NCI-H2196 (cell line): ENCODE results near the gene METTL22.
A peak's percentile ranks its signal among the peaks of the same experiment; 100 is the strongest.

ENCODE experiments used
- DNase-seq: peaks from one replicate; lab custom pipeline; 2025; ENCODE audit not compliant: unreplicated experiment; lab: John Stamatoyannopoulos, UW

The METTL22 gene, protein sequence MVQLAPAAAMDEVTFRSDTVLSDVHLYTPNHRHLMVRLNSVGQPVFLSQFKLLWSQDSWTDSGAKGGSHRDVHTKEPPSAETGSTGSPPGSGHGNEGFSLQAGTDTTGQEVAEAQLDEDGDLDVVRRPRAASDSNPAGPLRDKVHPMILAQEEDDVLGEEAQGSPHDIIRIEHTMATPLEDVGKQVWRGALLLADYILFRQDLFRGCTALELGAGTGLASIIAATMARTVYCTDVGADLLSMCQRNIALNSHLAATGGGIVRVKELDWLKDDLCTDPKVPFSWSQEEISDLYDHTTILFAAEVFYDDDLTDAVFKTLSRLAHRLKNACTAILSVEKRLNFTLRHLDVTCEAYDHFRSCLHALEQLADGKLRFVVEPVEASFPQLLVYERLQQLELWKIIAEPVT

DNA sequence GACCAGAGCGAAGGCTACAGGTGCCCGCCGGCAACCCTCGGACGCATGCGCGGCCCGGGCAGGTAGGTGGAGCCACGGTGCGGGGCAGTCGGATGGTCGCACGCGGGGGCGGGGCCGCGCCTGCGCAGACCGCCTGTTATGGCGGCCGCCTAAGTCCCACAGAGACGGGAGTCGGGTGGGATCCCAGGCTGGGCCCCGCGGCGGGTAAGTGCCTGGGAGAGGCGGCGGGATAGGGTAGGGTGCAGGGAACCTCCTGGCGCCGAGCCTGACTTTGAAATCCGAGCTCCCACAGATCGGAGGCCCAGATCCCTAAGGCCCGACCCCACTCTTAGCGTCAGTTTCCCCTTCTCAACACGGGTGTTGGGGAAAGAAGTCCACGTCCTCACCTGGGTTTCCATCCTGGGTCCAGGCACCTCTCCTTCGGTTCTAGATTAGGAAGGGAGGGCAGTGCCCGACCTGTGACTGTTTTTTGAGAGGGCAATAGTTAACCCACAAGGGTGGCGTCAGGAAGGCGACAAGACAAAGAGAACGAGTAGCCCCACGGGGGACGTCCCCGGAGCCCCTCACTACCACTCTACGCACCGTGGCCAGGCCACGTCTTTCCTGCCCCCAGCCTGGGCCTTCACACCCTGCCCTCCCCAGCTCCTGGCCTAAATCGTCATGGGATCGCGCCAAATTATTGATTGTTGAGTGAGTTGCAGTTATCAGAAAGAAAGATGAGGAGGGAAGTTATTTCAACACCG lies at the start of gene METTL22:
TSS of gene METTL22 (plus strand) at position 127 of the 743 bp plus-strand sequence. CDS start 3,968 bp downstream, outside the sequence.
- peak; percentile 94 for DNase-seq

DNA sequence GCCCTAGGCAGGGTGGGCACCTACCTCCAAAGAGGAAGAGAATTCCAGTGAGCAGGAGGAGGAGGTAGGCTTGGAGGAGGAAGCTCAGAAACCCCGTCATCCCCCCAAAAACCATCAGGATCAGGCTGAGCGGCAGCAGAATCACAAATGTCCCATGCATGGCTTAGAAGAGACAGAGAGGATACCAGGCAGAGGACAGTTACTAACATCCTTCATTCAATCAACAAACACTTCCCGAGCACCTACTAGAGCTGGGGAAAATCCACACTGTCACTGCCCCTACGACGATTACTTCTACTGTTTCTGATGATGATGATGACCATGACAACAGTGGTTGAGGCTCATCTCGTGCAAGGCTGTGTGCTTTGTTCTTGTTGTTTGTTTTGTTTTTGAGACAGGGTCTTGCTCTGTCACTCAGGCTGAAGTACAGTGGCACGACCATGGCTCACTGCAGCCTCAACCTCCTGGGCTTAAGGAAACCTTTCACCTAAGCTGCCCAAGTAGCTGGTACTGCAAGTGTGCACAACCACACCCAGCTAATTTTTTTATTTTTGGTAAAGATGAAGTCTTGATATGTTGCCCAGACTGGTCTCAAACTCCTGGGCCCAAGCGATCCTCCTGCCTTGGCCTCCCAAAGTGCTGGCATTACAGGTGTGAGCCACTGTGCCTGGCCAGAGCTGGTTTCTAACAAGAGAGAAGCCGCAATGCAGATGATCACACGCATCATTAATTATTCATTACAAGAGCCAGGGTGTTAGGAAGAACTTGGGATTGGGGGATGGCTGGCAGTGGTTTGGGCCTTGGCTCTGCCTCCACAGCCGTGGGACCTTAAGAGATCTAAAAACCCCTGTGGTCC lies 49.2 kb upstream of the METTL22 start:
- no peak for DNase-seq

DNA sequence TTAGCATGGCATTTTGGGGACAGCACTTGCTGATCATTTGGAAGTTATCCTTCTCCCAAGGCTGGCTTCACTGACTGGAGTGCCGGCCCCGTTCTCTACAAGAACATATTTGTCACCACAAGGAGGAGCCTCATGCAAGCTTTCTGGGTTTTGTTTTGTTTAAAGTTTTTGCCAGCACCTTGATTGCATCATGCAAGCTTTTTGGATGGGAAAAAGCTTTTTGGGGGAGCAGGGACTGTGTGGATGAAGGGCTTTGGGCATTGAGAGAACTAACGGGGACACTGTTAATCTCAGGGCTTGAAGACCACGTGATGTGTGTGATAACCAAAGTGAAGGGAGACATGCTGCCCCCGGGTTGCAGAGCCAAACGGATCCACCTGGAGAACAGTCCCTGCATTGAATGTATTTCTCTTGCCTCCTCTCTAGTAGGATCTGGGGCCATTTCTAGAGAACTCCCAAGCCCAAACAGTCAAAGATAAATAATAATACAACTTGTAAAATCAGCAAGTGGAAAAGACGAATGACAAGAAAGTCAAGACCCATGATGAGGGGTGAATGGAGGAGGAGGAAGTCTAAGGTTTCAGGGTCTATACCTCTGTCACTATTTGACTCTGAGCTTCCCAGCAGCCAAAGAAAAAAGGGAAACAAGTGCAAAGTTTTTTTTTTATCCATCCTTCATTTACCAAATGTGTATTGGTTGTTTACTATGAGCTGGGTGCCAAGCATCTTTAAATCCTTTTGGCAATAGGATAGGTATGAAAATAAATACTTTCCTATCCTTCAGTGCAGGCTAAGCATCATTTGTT lies 48.4 kb upstream of the METTL22 start:
- DNase-seq, result no peak

DNA sequence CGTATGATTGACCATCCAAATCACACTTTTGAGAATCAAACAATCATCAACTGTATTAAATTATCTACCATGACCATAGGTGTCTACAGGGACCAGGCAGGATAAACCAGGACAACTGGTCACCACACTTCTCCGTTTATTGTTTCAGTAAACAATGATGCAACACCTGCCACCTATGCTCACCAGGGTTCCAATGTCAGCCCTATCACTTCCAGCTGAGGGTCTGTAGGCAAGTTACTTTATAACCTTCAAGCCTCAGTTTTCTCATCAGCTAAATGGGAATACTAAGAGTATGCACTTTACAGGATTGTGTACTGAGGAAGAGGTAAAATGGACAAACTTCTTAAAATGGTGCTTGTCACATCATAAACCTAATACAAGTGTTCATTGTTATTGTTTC lies 46.1 kb upstream of the METTL22 start:
- DNase-seq, result no peak

DNA sequence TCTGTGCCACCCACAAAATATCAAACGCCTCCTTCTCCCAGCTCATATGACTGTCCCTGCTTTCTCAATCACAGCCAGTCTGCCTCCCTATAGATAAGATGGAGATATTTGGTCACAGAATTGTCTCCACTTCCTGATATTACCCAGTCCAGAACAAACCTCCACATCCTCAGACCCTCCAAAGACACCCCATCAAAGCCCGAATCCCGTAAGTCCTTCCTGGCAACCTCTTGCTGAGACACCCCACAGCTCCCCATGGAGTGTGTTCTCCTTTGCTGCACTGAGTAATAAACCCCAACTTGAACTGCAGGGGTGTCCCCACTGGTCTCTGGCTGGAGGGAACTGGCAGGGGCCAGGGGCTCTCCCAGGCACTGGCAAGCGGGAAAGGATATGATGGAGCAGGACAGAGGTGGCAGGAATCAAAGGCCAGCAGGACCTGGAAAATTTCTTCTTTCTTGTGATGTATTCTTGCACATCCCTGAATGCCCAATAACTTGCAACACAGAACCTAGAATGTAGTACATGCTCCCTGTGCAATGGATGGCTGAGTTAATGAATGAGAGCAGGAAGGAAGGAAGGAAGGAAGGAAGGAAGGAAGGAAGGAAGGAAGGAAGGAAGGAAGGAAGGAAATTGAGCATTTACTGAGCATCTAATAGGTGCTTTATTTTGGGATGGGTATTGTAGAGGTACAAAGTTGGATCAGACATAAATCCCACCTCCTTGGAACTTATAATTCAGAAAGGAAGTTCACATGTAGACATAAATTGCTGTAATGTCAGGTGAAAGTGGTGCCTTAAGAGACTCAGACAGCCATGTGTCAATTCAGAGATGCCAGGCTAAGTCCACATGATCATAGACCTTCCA lies 45.1 kb upstream of the METTL22 start:
- no peak for DNase-seq

DNA sequence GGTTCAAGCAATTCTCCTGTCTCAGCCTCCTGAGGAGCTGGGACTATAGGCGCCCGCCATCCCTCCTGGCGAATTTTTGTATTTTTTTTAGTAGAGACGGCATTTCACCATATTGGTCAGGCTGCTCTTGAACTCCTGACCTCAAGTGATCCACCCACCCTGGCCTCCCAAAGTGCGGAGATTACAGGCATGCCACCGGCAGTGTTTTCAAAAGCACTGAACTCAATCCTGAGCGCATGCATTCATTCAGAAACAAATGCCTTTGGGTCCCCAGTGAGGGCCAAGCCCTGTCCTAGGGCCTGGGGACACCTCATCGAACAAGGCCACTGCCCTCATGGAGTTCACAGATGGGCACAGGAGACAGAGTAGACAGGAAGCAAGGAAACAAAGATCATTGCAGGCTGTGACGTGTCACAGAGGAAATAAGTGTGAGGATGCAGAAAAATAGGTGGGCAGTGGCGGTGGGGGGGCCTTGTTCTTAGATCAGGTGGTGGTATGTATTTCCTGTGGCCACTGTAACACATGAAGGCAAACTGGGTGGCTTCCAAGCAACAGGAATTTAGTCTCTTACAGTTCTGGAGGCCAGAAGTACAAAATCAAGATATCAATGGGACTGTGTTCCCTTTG lies 43.7 kb upstream of the METTL22 start:
- DNase-seq, result no peak

DNA sequence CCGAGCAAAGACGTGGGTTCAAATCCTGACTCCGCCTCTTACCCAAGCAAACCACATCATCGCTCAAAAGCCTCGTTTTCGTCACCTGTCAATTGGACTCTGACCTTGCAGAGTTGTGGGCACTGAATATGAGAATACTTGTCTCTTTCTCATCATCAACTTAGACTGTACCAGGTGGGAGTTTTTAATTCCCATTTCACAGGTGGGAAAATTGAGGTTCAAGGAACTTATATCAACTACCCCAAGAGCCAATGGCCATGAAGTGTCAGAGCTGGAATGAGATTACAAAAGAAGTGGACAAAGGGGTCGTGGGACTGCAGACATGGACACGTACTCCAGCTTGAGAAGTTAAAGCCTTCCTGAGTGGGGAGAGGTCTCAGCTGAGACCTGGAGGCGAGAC lies 41.9 kb upstream of the METTL22 start:
- no peak for DNase-seq

DNA sequence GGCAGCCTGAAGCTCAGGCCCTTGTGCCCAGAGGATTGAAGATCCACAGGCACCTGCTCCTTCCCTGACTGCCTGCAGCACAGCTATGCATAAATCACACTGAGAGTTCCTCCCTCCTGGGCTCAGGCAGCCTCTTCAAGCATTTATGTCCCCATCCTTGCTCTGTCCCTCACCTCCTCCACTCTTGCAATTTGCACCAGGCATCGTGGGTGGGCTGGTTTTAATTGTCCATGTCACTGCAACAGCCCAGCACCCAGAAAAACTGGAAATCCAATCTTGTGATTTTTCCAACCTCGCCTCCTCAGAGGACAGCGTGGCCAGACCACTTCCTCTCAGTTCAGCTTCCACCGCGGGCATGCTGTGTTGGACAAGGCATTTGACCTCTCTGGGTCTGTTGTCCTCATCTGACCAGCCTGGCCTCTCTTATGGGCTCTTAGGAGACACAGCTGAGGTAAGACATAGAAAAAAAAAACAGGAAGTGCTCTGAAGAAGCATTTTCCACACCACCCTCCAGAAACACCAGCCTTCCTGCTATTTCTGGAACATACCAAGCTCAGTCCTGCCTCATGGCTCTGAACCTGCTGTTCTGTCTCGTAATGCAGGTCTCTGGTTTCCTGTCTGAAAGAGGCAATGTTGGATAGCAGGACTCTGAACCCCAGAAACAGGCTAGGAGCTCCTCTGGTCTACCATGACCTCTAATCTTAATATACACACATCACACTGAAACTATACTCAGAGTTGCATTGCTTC lies 39.5 kb upstream of the METTL22 start:
- no peak for DNase-seq

DNA sequence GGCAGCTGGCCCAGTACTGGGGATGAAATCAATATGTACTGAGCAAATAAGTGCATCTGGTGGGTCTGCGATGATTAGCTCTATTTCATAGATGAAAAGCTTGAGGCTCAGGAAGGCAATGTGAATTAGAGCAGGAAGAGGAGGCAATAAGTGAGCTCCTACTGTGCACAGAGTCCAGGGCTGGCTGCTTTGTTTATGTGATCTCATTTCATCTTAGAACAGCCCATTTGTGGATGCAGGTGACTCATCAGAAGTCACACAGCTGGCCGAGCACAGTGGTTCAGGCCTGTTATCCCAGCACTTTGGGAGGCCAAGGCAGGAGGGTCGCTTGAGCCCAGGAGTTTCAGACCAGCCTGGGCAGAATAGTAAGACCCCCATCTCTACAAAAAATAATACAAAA lies 38.3 kb upstream of the METTL22 start:
- no peak for DNase-seq

DNA sequence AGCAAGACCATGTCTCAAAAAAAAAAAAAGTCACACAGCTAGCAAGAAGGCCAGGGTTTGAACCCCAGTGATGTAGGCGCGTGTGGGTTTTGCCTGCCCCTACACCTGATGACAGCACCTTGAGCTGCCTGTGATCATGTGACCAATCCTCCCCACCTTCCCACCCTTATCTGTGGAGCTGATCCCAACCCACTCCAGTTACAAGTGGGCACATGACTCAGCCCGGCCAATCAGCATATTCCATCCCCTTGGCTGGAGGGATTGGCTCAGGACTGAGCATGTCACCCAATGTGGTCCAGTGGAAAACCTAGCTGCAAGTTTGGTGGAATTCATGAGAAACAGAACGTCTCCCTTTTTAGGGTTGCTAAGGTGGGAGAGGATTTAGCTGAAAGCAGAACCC lies 37.8 kb upstream of the METTL22 start:
- no peak for DNase-seq

DNA sequence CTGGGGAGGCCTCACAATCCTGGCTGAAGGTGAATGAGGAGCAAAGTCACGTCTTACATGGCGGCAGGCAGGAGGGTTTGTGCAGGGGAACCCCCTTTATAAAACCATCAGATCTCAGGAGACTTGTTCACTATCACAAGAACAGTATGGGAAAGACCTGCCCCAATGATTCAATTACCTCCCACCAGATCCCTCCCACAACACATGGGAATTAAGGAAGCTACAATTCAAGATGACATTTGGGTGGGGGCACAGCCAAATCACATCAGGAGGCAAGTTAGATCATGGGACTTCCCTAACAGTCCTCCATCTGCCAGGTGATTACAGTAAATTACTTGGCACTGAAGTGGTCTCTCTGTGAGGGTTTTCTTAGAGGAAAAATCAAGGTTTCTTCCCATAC lies 36.5 kb upstream of the METTL22 start:
- no peak for DNase-seq

DNA sequence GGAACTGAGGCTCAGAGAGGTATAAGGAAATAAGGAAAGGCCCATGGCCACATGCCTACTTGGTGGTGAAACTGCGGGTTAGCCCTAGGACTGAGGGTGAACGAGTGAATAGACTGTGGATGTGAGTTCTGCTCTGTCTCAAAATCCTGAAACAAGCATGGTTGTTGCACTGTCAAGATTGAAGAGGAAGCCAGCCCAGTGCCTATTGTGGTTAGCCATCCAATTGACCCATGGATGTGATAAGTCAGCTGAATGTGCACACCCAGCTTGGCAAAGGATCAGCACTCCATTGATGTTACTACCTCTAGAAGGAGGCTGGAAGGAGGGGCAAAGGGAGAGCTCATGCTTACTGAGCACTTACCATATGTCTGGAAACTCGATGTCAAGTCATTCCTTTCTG lies 35.6 kb upstream of the METTL22 start:
- no peak for DNase-seq

DNA sequence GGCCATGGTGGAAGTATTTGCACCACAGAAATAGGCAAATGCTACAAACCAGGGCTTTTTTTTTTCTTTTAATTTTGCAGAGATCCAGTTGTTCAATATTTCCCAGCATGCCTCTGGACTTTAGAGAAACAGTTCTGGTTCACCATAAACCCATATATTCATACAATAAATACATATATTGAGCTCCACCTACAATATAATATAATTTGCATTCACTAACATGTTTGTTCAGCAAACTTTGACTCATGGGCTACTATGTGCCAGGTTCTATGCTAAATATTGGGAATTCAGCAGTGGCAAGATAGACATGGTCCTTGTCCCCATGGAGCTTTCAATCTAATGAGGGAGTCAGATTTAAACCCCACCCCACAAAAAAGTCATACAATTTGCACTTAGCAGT lies 34.4 kb upstream of the METTL22 start:
- no peak for DNase-seq

DNA sequence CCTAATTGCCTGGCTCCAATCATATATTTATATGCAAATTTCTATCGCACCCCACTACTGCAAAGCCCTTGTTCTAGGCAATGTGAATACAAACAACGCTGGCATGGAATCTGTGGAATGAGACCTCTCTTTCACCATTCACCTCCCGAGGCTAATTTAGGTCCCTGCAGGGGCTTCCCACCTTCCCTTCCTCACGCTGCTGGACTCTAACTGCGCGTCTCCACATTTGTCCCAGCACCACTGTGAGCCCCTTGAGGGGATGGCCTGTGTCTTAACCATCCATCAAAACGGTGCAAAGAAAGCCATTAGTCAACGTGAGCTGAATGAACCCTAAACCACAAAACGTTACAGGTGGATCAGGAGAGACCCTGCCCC lies 32.8 kb upstream of the METTL22 start:
- DNase-seq, result no peak

DNA sequence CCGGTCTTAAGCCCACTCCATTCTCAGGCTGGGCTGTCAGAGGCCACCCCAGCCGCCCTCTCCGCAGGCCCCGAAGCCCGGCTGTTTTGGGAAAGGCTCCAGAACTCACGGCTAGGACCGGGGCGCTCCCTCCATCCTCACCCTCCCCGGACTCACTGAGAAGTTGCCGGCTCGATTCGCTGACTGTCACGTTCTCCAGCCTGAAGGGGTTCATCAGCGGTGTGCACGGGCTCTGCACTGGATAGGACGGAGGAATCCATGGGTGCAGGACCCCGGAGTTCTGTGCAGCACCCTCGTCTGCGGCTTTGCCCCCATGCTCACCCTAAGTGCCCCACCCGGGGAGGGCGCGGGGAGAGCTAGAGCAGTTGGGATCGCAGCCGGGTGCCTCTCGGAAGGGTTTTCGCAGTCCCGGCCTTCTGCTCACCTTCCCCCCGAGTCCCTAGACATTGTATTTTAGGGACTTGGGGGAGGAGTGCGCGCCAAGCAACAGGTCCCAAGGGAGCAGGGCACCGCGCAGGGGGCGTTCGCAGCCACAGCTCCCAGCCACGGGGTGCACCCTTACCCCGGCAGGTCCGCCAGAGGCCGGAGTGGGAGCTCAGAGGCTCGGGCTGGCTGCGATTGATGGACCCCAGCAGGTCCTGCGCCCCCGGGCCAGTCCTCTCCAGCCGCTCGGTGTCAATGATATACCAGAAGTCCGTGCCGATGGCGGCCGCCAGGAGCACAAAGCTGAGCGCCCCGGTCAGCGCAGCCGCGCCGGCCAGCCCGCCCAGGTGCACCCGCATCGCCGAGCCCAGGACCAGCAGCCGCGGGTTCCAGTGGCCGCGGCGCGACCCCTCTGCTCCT lies 32.2 kb upstream of the METTL22 start:
- no peak for DNase-seq

DNA sequence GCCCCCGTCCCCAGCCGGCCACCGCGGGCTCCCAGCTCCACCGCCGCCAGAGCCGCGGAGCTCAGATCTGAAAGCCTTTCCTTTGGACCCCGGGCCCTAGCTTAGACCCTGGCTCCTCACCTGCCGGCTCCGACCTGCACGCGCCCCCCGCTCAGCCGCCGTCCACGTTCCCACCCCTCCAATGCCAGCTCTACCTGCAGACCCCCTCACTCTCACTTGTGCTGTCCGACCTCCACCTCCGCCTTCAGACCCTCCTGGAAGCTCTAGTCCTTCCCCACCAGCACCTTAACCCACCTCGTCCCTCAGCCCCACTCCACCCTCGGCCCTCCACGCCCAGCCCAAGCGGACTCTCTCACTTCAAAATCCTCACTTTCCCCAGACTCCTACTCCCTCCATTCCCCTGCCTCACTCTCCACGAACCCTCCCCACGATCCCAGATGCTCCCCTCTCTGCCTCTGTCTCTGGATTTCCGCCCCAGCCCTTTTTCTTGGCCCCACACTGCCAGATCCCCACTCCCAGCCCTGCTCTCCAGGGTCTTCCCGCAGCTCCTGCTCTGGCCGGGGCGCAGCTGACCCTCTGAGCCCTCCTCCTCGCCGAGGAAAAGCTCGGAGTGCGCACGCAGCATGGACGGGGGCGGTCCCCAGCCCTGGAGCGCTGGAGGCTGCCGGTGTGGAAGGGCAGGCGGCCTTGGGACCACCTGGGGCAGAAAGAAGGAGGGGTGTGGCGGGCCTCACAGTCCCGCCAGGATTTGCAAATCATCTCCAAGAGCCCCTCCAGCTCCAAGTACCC lies 31.4 kb upstream of the METTL22 start, which contains the start of gene TMEM114:
TSS of gene TMEM114 (minus strand) at position 612 of the 789 bp plus-strand sequence. CDS start 673 bp downstream, outside the sequence.
- DNase-seq, result no peak

DNA sequence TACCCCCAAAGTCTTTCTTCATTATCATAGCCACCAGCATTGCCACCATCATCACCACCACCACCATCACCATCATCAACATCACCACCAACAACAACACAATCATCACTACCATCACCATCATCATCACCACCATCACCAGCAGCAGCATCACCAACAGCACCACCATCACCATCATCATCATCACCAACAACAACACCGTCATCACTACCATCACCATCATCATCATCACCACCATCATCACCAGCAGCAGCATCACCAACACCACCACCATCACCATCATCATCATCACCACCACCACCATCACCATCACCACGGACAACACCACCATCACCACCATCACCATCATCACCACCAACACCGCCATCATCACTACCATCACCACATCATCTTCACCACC lies 30.7 kb upstream of the METTL22 start:
- no peak for DNase-seq
